ENCODE results near the gene GLRX.
A peak's percentile ranks its signal among the peaks of the same experiment; 100 is the strongest.

GLRX gene

GRCh38 chr5:95808686-95809413, 13.7 kb downstream of the GLRX start:
- H3K27ac ChIP-seq (ENCODE audit: poor library complexity, severe bottlenecking), result no peak overlapping the region
- H3K36me3 ChIP-seq (ENCODE audit: low read depth), result peaks cover 5% of the 10 kb centered on the region; the same call in 1 of the 2 replicates
- ATAC-seq (ENCODE audit: low read depth), result 0 out of 3 replicates have a peak, but pooled peaks have one; percentile 24
- DNase-seq (ENCODE audit: low spot score), result no peak
- H3K4me3 ChIP-seq (ENCODE audit: severe bottlenecking), result no peak overlapping the region
- no peaks in the 10 kb centered on the region for H3K27me3 ChIP-seq (ENCODE audit: insufficient read depth, poor library complexity, severe bottlenecking)
- no peak for TF ChIP-seq CTCF (IDR thresholded peaks at IDR 0.05; ENCODE audit: poor library complexity, severe bottlenecking)
- no peaks in the 10 kb centered on the region for H3K9me3 ChIP-seq (ENCODE audit: severe bottlenecking)
- no peaks in the 10 kb centered on the region for H3K4me1 ChIP-seq (ENCODE audit: insufficient read depth, poor library complexity, severe bottlenecking)

- no peaks in the 10 kb centered on the region for H3K4me1 ChIP-seq (ENCODE audit: insufficient read depth, poor library complexity, severe bottlenecking)
- ATAC-seq (ENCODE audit: low read depth), result no peak
Observed at GRCh38 chr5:95808013-95808685, 14.4 kb downstream of the GLRX start.

GRCh38 chr5:95806687-95807086, 15.8 kb downstream of the GLRX start:
- H3K36me3 ChIP-seq (ENCODE audit: low read depth), result no peaks in the 10 kb centered on the region
- H3K27me3 ChIP-seq (ENCODE audit: insufficient read depth, poor library complexity, severe bottlenecking), result no peaks in the 10 kb centered on the region
- H3K27ac ChIP-seq (ENCODE audit: poor library complexity, severe bottlenecking), result no peak overlapping the region
- TF ChIP-seq CTCF (IDR thresholded peaks at IDR 0.05; ENCODE audit: poor library complexity, severe bottlenecking), result no peak
- no peak overlapping the region for H3K4me3 ChIP-seq (ENCODE audit: severe bottlenecking)
- H3K4me1 ChIP-seq (ENCODE audit: insufficient read depth, poor library complexity, severe bottlenecking), result no peaks in the 10 kb centered on the region
- no peaks in the 10 kb centered on the region for H3K9me3 ChIP-seq (ENCODE audit: severe bottlenecking)
- DNase-seq (ENCODE audit: low spot score) (no peak), ATAC-seq (ENCODE audit: low read depth) (no peak)

More at GRCh38 chr5:95808013-95808685, 14.4 kb downstream of the GLRX start:
- Histone ChIP-seq H3K27ac (ENCODE audit: poor library complexity, severe bottlenecking) (no peak overlapping the region), H3K9me3 (ENCODE audit: severe bottlenecking) (no peaks in the 10 kb centered on the region), H3K27me3 (ENCODE audit: insufficient read depth, poor library complexity, severe bottlenecking) (no peaks in the 10 kb centered on the region), H3K36me3 (ENCODE audit: low read depth) (no peaks in the 10 kb centered on the region; the same call in 1 of the 2 replicates), H3K4me3 (ENCODE audit: severe bottlenecking) (no peak overlapping the region)
- TF ChIP-seq CTCF (IDR thresholded peaks at IDR 0.05; ENCODE audit: poor library complexity, severe bottlenecking), result no peak
- DNase-seq (ENCODE audit: low spot score), result no peak

- H3K4me3 ChIP-seq (ENCODE audit: severe bottlenecking), result no peak overlapping the region
- H3K36me3 ChIP-seq (ENCODE audit: low read depth), result no peaks in the 10 kb centered on the region
- DNase-seq (ENCODE audit: low spot score) (no peak), ATAC-seq (ENCODE audit: low read depth) (no peak)
- no peaks in the 10 kb centered on the region for H3K4me1 ChIP-seq (ENCODE audit: insufficient read depth, poor library complexity, severe bottlenecking)
- no peaks in the 10 kb centered on the region for H3K27me3 ChIP-seq (ENCODE audit: insufficient read depth, poor library complexity, severe bottlenecking)
- no peaks in the 10 kb centered on the region for H3K9me3 ChIP-seq (ENCODE audit: severe bottlenecking)
- H3K27ac ChIP-seq (ENCODE audit: poor library complexity, severe bottlenecking), result no peak overlapping the region
- TF ChIP-seq CTCF (IDR thresholded peaks at IDR 0.05; ENCODE audit: poor library complexity, severe bottlenecking), result no peak
Observed at GRCh38 chr5:95804736-95805539, 17.6 kb downstream of the GLRX start.
